AG20443 (cell line): ENCODE data around the gene MRPS18C.
"Not testable (repeated sequence)": the region's sequence is repeated elsewhere in the genome, so short reads cannot be mapped to it uniquely, and the experiment has no call there.

Experiments
- DNase-seq: peaks from one replicate; pipeline ENCODE4 v3.0.0; 2012; ENCODE audit warnings: low spot score, mixed read lengths

MRPS18C gene

GRCh38 chr4:83498187-83498586, 42.3 kb downstream of the MRPS18C start:
- no peak for DNase-seq

DNA sequence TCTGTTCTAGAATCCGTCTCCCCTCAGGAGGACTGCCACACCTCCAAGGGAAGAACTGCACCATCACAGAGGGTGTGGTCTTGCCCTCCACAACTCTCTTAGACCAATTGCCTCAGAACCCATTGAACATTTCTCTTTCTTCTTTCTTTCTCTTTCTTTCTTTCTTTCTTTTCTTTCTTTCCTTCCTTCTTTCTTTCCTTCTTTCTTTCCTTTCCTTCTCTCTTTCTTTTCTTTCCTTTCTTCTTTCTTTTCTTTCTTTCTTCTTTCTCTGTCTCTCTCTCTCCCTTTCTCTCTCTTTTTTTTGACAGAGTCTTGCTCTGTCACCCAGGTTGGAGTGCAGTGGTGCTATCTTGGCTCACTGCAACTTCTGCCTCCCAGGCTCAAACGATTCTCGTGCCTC, 45.8 kb downstream of the MRPS18C start:
- DNase-seq, result not testable (repeated sequence)

- DNase-seq, result no peak
Measured at GRCh38 chr4:83503974-83504373, 48.1 kb downstream of the MRPS18C start.

GRCh38 chr4:83504503-83504902, 48.6 kb downstream of the MRPS18C start:
- no peak for DNase-seq

- DNase-seq, result no peak
Measured at GRCh38 chr4:83504996-83505395, 49.1 kb downstream of the MRPS18C start.

DNA sequence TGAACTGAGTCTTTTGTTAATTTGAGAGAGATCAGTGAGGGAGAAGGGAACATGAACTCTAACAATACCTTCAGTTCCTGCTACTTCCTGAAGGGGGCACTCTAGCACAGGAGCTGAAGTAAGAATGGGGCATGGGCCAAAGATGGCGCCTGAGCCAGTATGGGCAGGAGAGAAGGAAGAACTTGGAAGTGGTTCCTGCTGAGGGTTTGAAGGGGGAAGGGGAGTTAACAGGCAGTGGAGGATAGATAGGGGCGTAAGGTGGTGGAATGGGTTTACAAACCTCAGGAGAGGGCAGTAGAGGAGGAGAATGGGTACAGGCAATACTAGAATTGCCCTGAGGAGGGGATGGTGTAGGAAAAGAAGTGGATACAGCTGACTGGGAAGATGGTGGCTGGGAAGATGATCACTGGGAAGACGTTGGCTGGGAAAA, 53.3 kb downstream of the MRPS18C start:
- peak; percentile 67 for DNase-seq

GRCh38 chr4:83510442-83510841, 54.6 kb downstream of the MRPS18C start:
- DNase-seq, result no peak
